Lower lobe of right lung (tissue), 2 donors: ENCODE results near the gene ZCWPW1. TPM values are rescaled to one million over a fixed set of nuclear protein-coding genes. Genes with fewer than 3 reads are reported as not detected.

Experiments used
- ATAC-seq, 2 donors: fragments of 200-7000 bp; cut with Tn5 transposase; one replicate each; pipeline ENCODE4 v1.9.1; 2020 to 2022; ENCODE audit warnings: mild to moderate bottlenecking in 2 of 2, moderate library complexity in 2 of 2
- DNase-seq: peaks from one replicate; pipeline ENCODE4 v3.0.0-alpha.2; 2020
- H3K27ac ChIP-seq: fragments of 200-600 bp; one replicate; pipeline ENCODE4 v1.8.0; 2022
- H3K27me3 ChIP-seq: fragments of 200-600 bp; one replicate; pipeline ENCODE4 v1.8.0; 2022; ENCODE audit warnings: low read depth
- H3K36me3 ChIP-seq: fragments of 200-600 bp; one replicate; pipeline ENCODE4 v1.8.0; 2022; ENCODE audit warnings: mild to moderate bottlenecking
- H3K4me1 ChIP-seq: fragments of 200-600 bp; one replicate; pipeline ENCODE4 v1.8.0; 2022
- H3K4me3 ChIP-seq: fragments of 200-600 bp; one replicate; pipeline ENCODE4 v1.8.0; 2022; ENCODE audit warnings: mild to moderate bottlenecking
- H3K9me3 ChIP-seq: fragments of 200-600 bp; one replicate; pipeline ENCODE4 v1.8.0; 2022
- CTCF ChIP-seq: fragments of 200-600 bp; IDR thresholded peaks from one replicate; pipeline ENCODE4 v1.8.0; 2022; ENCODE audit warnings: antibody characterized with exemption, mild to moderate bottlenecking
- intact Hi-C: fragments of 100-400 bp; cut with DNase I; formaldehyde crosslinking; loops from one replicate; pipeline ENCODE4 v1.11.0; 2022
- total RNA-seq: library from RNA; stranded (reverse); fragmentation: NEBNext Ultra II Directional; extraction: Animal tissue kit (Norgen Biotek cat#: 25700); gene quantifications from one replicate; pipeline ENCODE4 v1.2.1, GENCODE V29; 2021
- donor health status: DM: no; HTN: yes; CAD: no; lungs with severe emphysema.

ZCWPW1 gene
- total RNA-seq, 1 donor from 2014 or later: 4.9 TPM

- peak; percentile 69 for DNase-seq
- H3K9me3 ChIP-seq: no peaks in the 10 kb centered on the region
- intact Hi-C loops: no loop called here
- peak overlapping the region; percentile 95 for H3K27ac ChIP-seq
- peak; percentile 64 to 68 for ATAC-seq
- no peak for TF ChIP-seq CTCF
- H3K27me3 ChIP-seq: no peaks in the 10 kb centered on the region
- H3K36me3 ChIP-seq: peaks cover 38% of the 10 kb centered on the region
- H3K4me1 ChIP-seq: peaks cover 44% of the 10 kb centered on the region
- peak overlapping the region; percentile 84 for H3K4me3 ChIP-seq
Observed at GRCh38 chr7:100435401-100436304, 7.2 kb upstream of the ZCWPW1 start.

GRCh38 chr7:100434297-100435144 lies 6.0 kb upstream of the ZCWPW1 start:
- no peaks in the 10 kb centered on the region for H3K9me3 ChIP-seq
- H3K27me3 ChIP-seq: no peaks in the 10 kb centered on the region
- peak; percentile 19 for DNase-seq
- ATAC-seq: no peak
- TF ChIP-seq CTCF: no peak
- peak overlapping the region; percentile 95 for H3K27ac ChIP-seq
- H3K36me3 ChIP-seq: peaks cover 38% of the 10 kb centered on the region
- intact Hi-C loops: no loop called here
- peaks cover 48% of the 10 kb centered on the region for H3K4me1 ChIP-seq
- peak overlapping the region; percentile 84 for H3K4me3 ChIP-seq

- no peak overlapping the region for H3K27ac ChIP-seq
- H3K36me3 ChIP-seq: peaks cover 38% of the 10 kb centered on the region
- H3K4me1 ChIP-seq: peaks cover 48% of the 10 kb centered on the region
- peak; percentile 28 for DNase-seq
- no peak for TF ChIP-seq CTCF
- no peaks in the 10 kb centered on the region for H3K27me3 ChIP-seq
- intact Hi-C loops: no loop called here
- H3K9me3 ChIP-seq: no peaks in the 10 kb centered on the region
- no peak overlapping the region for H3K4me3 ChIP-seq
- no peak for ATAC-seq
Observed at GRCh38 chr7:100433592-100434296, 5.2 kb upstream of the ZCWPW1 start.

- peaks cover 38% of the 10 kb centered on the region for H3K36me3 ChIP-seq
- H3K4me3 ChIP-seq: no peak overlapping the region
- TF ChIP-seq CTCF: no peak
- peaks cover 48% of the 10 kb centered on the region for H3K4me1 ChIP-seq
- no peaks in the 10 kb centered on the region for H3K27me3 ChIP-seq
- ATAC-seq (no peak), DNase-seq (peak; percentile 24)
- intact Hi-C loops: no loop called here
- no peaks in the 10 kb centered on the region for H3K9me3 ChIP-seq
- H3K27ac ChIP-seq: no peak overlapping the region
Observed at GRCh38 chr7:100433276-100433591, 4.7 kb upstream of the ZCWPW1 start.

- ATAC-seq (no peak), DNase-seq (peak; percentile 44)
- peaks cover 51% of the 10 kb centered on the region for H3K4me1 ChIP-seq
- H3K4me3 ChIP-seq: no peak overlapping the region
- H3K27ac ChIP-seq: peak overlapping the region; percentile 1
- H3K27me3 ChIP-seq: no peaks in the 10 kb centered on the region
- intact Hi-C loops: no loop called here
- H3K9me3 ChIP-seq: no peaks in the 10 kb centered on the region
- TF ChIP-seq CTCF: no peak
- H3K36me3 ChIP-seq: peaks cover 38% of the 10 kb centered on the region
Observed at GRCh38 chr7:100432621-100433275, 4.2 kb upstream of the ZCWPW1 start.
